HUES48 (cell line): Measurements from ENCODE around the gene RPS6KC1.
"Not testable (repeated sequence)": the region's sequence is repeated elsewhere in the genome, so short reads cannot be mapped to it uniquely, and the experiment has no call there.

Experiments used
- H3K27ac ChIP-seq: one replicate; pipeline ENCODE4 v1.7.0; 2013; ENCODE audit warnings: low read depth, low read length, inconsistent platforms
- H3K27me3 ChIP-seq: 2 replicates; pipeline ENCODE4 v1.6.1; 2013; ENCODE audit warnings: mild to moderate bottlenecking, low read length; ENCODE audit not compliant: control insufficient read depth, insufficient read depth
- H3K36me3 ChIP-seq: 2 replicates; pipeline ENCODE4 v1.6.1; 2013; ENCODE audit warnings: low read length; ENCODE audit not compliant: control insufficient read depth, insufficient read depth
- H3K4me1 ChIP-seq: 2 replicates; pipeline ENCODE4 v1.6.1; 2013; ENCODE audit warnings: mild to moderate bottlenecking, low read length; ENCODE audit not compliant: control insufficient read depth, insufficient read depth
- H3K4me3 ChIP-seq: 2 replicates; pipeline ENCODE4 v1.5.1; 2013; ENCODE audit warnings: mild to moderate bottlenecking, low read depth, low read length
- H3K9ac ChIP-seq: 2 replicates; pipeline ENCODE4 v1.6.1; 2013; ENCODE audit warnings: mild to moderate bottlenecking, low read depth, low read length, moderate library complexity
- H3K9me3 ChIP-seq: 2 replicates; pipeline ENCODE4 v1.6.1; 2013; ENCODE audit warnings: low read length; ENCODE audit not compliant: control insufficient read depth, insufficient read depth

RPS6KC1 gene

DNA sequence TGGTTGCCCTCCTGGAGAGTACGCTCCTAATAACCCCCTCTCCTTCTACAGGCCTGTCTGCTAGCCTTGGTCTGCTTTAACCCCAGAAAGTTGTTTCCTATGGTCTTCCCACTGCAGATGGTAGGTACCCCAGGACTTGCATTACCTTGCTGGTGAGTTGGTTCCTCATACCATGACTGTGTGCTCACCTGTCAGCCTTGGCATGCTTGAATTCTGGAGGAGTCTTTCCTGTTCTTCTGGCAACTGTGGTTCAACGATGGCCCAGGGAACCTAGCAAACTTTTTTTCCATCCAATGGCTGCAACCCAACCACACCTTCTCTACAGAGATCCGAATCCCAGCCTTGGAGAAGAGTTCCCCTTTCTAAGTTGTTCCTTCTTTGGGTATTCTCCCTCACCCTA, 36.9 kb downstream of the RPS6KC1 start:
- H3K27me3 ChIP-seq: no peaks in the 10 kb centered on the region
- no peaks in the 10 kb centered on the region for H3K4me1 ChIP-seq
- no peak overlapping the region for H3K4me3 ChIP-seq
- no peak overlapping the region for H3K9ac ChIP-seq
- peaks cover 5% of the 10 kb centered on the region; the same call in 1 of the 2 replicates for H3K36me3 ChIP-seq
- no peaks in the 10 kb centered on the region for H3K9me3 ChIP-seq
- no peak overlapping the region for H3K27ac ChIP-seq

DNA sequence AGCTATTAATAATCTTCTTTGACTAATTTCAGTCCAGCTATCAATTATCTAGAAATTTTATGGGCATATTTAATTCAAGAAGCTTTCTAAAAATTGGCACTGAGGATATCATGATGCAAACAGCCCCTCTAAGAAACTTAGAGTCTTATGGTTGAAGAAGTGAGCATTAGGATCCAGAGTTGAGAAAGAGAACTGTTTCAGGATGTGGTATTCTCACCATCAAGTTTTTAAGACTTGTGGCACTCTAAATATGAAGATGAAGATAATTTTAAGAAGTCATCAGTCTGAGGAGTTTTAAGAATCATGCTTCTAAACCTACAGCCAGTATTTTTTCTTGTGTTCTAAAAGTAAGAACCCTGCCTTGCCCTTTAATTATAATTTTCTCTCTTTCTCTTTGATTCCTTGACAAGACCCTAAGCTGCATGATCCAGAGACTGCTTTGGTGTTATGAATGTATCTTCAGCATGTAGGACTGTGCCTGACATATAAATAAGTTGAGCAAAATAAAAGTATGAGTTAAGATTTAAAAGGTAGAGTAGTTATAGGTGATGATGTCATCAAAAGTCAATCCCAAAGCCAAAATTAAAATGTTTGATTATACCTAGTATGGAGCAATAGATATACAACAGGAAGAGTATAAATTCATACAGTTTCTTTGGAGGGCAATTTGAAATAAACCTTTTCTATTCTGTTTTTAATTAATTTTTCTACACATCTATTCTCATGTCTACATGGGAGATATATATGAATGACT, 39.1 kb downstream of the RPS6KC1 start:
- peaks cover 5% of the 10 kb centered on the region; the same call in 1 of the 2 replicates for H3K36me3 ChIP-seq
- no peak overlapping the region for H3K4me3 ChIP-seq
- no peak overlapping the region for H3K9ac ChIP-seq
- no peaks in the 10 kb centered on the region for H3K9me3 ChIP-seq
- no peaks in the 10 kb centered on the region for H3K4me1 ChIP-seq
- H3K27ac ChIP-seq: no peak overlapping the region
- no peaks in the 10 kb centered on the region for H3K27me3 ChIP-seq

DNA sequence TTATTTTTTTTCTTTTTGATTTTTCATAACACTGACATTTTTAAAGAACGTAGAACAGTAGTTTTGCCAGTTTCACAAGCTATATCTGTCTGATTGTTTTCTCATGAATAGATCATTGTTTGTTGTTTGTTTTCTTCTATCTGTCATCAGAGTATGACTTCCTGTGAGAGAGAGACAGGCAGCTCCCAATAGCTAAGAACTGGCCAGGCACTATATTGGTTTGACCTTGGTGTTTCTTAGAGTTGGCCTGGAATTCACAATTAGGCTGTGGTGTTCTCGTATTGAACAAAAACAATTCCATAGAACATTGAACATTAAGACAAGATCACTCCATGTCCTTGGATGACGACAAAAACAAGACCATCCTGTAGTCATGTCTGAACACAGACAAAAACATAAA, 43.4 kb downstream of the RPS6KC1 start:
- H3K27me3 ChIP-seq: no peaks in the 10 kb centered on the region

DNA sequence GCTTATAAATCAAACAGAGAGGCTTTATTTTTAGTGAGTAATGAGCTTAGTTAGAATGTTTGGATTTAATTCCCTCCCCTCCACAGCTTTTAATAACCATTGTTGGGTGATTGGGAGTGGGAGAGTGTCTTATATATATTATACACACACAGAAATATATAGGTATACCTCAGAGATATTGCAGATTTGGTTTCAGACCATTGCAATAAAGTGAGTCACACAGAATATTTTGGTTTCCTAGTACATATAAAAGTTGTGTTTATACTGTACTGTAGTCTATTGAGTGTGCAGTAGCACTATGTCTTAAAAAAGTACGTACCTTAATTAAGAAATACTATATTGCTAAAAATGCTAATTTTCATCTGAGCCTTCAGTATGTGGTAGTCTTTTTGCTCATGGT, 44.4 kb downstream of the RPS6KC1 start:
- Histone ChIP-seq H3K9me3 (no peaks in the 10 kb centered on the region), H3K9ac (no peak overlapping the region), H3K36me3 (no peaks in the 10 kb centered on the region), H3K4me3 (no peak overlapping the region), H3K27ac (no peak overlapping the region), H3K4me1 (no peaks in the 10 kb centered on the region), H3K27me3 (no peaks in the 10 kb centered on the region)

More for the DNA sequence above, 43.4 kb downstream of the RPS6KC1 start:
- no peaks in the 10 kb centered on the region for H3K4me1 ChIP-seq
- H3K9me3 ChIP-seq: no peaks in the 10 kb centered on the region
- no peaks in the 10 kb centered on the region for H3K36me3 ChIP-seq
- no peak overlapping the region for H3K4me3 ChIP-seq
- no peak overlapping the region for H3K9ac ChIP-seq
- no peak overlapping the region for H3K27ac ChIP-seq

DNA sequence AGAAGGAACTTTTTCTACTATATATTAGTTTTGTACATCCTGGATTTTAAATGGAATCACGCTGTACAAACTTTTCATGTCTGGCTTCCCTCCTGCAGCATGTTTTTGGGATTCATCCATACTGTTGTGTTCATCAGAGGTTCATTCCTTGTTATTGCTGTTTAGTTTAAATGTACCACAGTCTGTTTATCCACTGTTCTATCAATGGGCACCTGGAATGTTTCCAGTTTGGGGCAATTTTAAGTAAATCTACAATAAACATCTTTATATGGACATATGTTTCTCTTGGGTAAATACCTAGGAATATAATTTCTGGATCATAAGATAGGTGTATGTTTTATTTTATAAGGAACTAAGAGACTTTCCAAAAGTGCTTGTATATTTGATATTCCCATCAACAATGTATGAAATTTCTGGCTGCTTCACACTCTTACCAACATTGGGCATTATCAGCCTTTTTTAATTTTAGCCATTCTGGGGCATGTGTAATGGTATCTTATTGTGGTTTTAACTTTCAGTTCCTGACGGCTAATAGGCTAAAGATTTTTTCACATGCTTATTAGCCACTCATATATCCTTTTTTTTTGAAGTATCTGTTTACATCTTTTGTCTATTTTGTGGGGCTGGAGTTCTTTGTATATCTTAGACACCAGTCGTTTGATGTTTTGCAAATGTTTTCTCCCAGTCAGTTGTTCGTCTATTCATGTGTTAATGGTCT, 48.8 kb downstream of the RPS6KC1 start:
- no peaks in the 10 kb centered on the region for H3K27me3 ChIP-seq
- H3K4me1 ChIP-seq: no peaks in the 10 kb centered on the region
- no peaks in the 10 kb centered on the region for H3K36me3 ChIP-seq
- H3K4me3 ChIP-seq: no peak overlapping the region
- no peak overlapping the region for H3K9ac ChIP-seq
- H3K9me3 ChIP-seq: no peaks in the 10 kb centered on the region
- no peak overlapping the region for H3K27ac ChIP-seq

DNA sequence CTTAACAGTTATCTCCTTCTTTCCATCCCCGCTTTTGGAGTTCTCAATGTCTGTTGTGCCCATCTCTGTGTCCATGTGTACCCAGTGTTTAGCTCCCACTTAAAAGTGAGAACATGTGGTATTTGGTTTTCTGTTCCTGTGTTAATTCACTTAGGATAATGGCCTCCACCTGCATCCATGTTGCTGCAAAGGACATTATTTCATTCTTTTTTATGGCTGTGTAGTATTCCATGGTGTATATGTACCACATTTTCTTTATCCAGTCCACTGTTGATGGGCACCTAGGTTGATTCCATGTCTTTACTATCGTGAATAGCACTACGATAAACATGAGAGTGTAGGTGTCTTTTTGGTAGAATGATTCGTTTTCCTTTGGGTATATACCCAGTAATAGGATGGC, 49.5 kb downstream of the RPS6KC1 start:
- not testable (repeated sequence) for H3K9ac ChIP-seq, H3K4me1 ChIP-seq

DNA sequence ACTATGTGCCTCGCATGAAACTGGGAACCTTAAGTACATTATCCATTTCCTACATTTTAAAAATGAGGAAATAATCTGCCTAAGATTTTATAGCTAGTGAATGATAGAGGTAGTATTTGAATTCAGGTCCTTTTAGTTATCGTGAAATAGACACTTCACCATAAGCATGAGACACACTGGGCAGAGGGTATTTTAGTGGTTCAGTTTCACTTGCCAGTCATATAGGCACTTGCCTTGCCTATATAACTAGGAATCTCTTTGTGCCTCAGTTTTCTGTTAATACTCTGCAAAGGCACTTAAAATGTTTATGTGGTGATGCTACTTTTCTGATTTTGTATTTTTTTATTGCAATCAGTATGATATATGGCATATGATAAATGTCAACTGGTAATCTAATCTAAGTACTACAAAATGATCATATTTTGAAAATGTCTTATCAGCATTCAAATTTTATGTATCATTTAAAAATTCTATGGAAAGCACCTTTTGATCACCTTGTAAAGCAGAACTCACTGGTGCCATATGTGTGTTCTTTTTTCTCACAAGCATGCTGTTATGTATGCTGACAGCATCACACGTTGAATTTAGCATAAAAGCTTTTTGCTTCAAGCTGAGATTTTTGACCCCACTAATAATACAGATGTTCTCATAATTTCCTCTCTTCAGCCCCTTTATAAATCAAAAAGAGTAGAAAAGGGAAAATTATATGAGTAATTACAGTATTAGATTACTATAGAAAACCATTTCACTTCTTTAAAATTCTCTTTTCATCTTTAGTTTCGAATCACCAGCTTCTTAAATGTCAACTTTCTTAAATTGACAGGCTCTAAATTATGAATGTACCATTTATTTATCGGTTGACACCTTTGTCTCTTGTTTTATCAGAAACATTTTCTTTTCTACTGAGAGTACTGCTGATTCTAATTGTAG, 52.6 kb downstream of the RPS6KC1 start:
- Histone ChIP-seq H3K36me3 (no peaks in the 10 kb centered on the region), H3K4me3 (no peak overlapping the region), H3K27ac (no peak overlapping the region), H3K4me1 (no peaks in the 10 kb centered on the region), H3K27me3 (no peaks in the 10 kb centered on the region), H3K9ac (no peak overlapping the region), H3K9me3 (no peaks in the 10 kb centered on the region)

More for the DNA sequence above, 49.5 kb downstream of the RPS6KC1 start:
- H3K4me3 ChIP-seq, H3K36me3 ChIP-seq, H3K27ac ChIP-seq, H3K9me3 ChIP-seq, H3K27me3 ChIP-seq: not testable (repeated sequence)

DNA sequence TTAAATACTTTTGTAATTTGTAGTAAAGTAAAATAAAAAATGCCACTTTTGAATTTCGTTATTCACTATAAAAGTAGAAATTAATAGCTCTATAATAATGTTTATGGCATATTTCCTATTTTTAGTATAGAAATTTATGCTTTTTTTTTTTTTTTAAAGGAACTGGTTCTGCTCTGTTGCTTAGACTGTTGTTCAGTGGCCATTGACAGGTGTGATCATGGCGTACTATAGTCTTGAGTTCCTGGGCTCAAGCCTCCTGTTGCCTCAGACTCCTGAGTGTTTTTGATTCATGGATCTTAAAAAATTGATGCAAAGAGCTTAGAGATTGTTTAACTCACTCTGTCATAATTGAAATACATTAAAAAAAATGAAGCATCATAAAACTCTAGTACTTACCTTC, 53.6 kb downstream of the RPS6KC1 start:
- no peak overlapping the region for H3K27ac ChIP-seq
- no peaks in the 10 kb centered on the region for H3K27me3 ChIP-seq
- no peak overlapping the region for H3K9ac ChIP-seq
- H3K4me1 ChIP-seq: no peaks in the 10 kb centered on the region
- H3K4me3 ChIP-seq: no peak overlapping the region
- no peaks in the 10 kb centered on the region for H3K36me3 ChIP-seq
- H3K9me3 ChIP-seq: no peaks in the 10 kb centered on the region

DNA sequence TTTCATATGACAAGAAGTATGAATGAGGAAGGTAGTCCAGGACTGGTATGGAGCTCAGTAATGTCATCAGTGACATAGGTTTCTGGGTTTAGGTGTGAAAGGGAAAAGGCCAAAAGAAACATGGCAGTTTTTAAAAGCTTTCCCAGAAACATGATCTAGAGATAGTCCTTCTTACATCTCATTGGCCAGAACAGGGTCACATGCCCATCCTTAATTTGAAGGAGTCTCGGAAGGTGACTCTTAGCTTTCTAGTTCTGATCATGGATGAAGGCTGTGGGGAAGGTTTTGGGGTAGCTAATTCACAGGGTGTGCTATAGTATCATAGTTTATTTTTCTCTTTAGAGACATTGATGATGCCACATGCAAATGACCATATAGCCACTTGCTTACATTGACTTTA, 55.3 kb downstream of the RPS6KC1 start:
- no peak overlapping the region for H3K27ac ChIP-seq
- H3K4me1 ChIP-seq: peaks cover 8% of the 10 kb centered on the region; the same call in 1 of the 2 replicates
- no peak overlapping the region for H3K9ac ChIP-seq
- no peak overlapping the region for H3K4me3 ChIP-seq
- H3K27me3 ChIP-seq: no peaks in the 10 kb centered on the region
- H3K9me3 ChIP-seq: no peaks in the 10 kb centered on the region
- H3K36me3 ChIP-seq: no peaks in the 10 kb centered on the region

DNA sequence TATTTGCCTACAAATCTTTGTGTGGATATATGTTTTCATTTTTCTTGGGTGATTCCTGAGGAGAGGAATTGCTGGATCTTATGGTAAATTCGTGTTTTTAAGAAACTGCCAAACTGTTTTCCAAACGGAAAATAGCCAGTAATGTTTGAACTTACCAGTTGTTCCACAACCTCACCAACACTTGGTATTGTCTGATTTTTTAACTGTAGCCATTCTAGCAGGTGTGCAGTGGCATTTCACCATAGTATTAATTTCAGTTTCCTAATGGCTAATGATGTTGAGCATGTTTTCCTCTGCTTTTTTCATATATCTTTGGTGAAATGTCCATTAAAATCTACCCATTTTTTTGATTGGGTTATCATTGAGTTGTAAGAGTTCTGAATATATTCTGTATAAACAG, 56.6 kb downstream of the RPS6KC1 start:
- Histone ChIP-seq H3K27ac (no peak overlapping the region), H3K9me3 (no peaks in the 10 kb centered on the region), H3K4me3 (no peak overlapping the region), H3K4me1 (peaks cover 8% of the 10 kb centered on the region; the same call in 1 of the 2 replicates), H3K9ac (no peak overlapping the region), H3K27me3 (no peaks in the 10 kb centered on the region), H3K36me3 (no peaks in the 10 kb centered on the region)
